Ramos (cell line): ENCODE data around the gene NEUROG1.

ENCODE experiments used
- in situ Hi-C: fragments of 300-500 bp; cut with MboI; formaldehyde crosslinking; loops from one replicate; pipeline ENCODE4 v1.14.3; 2022; ENCODE audit warnings: low sequenced_read_pairs; ENCODE audit not compliant: unreplicated experiment

NEUROG1 gene, protein sequence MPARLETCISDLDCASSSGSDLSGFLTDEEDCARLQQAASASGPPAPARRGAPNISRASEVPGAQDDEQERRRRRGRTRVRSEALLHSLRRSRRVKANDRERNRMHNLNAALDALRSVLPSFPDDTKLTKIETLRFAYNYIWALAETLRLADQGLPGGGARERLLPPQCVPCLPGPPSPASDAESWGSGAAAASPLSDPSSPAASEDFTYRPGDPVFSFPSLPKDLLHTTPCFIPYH

GRCh38 chr5:135535820-135536801 lies at the start of gene NEUROG1:
Gene NEUROG1, minus strand, starts transcription at chr5:135535964. Its CDS starts 274 bp downstream, at chr5:135535690.
- in situ Hi-C loops = no loop called here

DNA sequence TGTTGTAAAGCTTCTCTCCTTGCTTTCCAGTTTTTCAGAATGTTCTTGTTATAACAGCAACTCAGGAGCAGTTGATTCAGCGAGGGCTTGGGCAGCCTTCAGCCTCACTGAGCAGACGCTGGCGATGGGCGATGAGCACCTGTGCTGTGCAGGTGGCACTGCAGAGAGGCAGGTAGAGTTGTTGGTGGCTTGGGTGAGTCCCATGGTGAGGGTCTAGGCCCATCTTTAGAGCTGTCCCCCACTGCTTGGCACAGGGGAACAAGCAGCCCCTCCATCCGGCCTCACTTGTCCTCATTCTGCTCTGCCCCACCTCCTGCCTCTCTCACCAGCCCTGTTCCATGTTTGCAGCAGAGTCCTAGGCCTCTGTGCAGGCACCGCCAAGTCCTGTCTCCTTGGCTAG lies 49.2 kb upstream of the NEUROG1 start:
- in situ Hi-C loops = no loop called here

DNA sequence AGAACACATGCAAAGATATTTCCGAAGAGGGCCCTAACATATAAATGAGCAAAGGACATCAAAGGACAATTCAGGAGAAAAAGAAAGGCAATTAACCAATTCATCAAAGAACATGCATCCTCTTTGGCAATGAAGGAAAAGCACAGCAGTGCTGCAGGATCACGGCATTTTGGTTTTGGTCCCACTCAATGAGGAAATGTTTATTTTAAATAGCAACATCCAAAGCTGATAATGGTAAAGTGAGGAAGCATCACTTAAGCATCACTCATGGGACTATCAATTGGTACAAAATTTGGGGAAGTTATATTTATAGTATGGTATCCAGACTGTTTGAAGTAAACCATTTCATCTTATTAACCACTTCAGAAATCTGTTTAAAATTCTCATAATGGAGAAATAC lies 48.5 kb upstream of the NEUROG1 start:
- in situ Hi-C loops = no loop called here

GRCh38 chr5:135582099-135582781 lies 46.5 kb upstream of the NEUROG1 start:
- in situ Hi-C loops = no loop called here

- in situ Hi-C loops = no loop called here
These were observed 43.0 kb upstream of the NEUROG1 start, which contains the start of gene CXCL14 for GRCh38 chr5:135578685-135579341. Gene CXCL14, minus strand, starts transcription at chr5:135578991. Its CDS starts 213 bp downstream, at chr5:135578778.

- in situ Hi-C loops = no loop called here
These were observed 42.5 kb upstream of the NEUROG1 start for GRCh38 chr5:135578305-135578684.

GRCh38 chr5:135577421-135577820 lies 41.7 kb upstream of the NEUROG1 start:
- in situ Hi-C loops = no loop called here

DNA sequence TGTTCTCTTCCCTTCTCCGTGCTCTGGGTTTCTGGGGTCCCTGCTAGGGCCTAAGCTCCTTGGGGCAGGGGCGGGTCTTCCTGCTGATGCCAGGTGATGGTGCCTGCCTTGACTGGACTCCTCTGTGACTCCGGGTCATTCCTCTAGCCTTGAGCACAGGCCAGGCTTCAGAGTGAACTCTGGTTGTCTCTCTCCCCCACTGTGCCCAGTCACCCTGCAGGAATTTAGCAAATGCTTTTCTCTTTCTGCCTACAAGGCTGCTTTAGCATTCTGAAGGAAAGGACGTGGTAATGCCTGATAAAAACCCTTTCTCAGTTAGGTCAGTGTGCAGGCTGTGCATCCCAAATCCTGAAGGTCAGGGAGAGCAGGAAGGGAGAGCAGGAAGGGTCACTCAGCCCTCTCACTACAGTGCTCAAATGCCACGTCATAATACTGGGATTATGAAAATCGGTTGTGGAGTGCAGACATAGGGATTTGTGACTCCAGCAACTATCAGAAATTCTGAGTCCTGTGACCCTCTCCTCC lies 40.4 kb upstream of the NEUROG1 start:
- in situ Hi-C loops = no loop called here

DNA sequence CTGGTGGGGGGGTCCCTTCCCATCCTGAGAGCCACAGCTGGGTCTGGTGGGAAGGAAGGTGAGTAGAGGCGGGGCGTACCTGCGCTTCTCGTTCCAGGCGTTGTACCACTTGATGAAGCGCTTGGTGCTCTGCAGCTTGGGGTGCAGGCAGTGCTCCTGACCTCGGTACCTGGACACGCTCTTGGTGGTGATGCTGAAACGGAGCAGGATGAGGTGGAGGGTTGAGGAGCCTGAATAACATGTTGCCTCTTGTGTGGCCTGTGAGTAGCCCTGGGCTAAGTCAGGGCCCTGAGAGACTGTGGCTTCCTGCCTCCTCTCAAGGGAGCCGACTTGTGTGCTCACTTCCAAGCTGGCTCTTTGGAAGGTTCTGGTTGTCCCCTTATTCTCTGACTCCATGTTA lies 38.7 kb upstream of the NEUROG1 start:
- in situ Hi-C loops = no loop called here

DNA sequence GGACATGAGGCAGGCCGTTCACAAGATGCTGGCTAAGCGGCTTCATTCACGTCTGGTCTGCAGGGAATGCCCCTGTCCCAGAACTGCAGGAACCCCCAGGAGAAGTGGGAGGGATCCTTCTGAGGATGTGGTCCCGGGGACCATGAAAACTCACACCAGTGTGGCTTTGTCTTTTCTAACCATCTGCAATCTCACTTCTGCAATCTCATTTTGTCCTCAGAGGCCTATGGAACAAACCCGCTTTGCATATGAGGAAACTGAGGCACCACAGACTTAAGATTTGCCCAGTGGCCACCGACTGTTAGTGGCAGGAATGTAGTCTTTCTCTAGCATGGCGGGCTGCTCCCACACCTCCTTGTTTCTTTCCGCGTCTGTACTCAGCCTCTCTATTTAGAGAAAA lies 36.1 kb upstream of the NEUROG1 start:
- in situ Hi-C loops = no loop called here

- in situ Hi-C loops = no loop called here
These were observed 35.4 kb upstream of the NEUROG1 start for GRCh38 chr5:135571066-135571609.

DNA sequence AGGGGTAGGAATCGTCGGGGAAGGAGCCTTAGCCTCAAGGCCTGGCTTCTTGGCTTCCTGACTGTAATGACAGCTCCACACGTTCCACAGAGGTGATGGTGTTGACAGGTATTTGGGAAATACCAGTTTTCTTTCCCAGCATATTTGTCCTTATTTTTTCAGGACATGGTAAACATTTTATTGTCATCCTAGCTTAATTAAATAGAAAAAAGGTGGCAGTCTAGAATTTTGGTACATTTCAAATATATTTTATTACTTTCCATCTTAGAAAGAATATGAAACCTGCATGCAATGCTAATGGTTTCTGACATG lies 34.6 kb upstream of the NEUROG1 start:
- in situ Hi-C loops = no loop called here

- in situ Hi-C loops = no loop called here
These were observed 34.1 kb upstream of the NEUROG1 start for GRCh38 chr5:135569755-135570452.

GRCh38 chr5:135568923-135569360 lies 33.2 kb upstream of the NEUROG1 start:
- in situ Hi-C loops = no loop called here

DNA sequence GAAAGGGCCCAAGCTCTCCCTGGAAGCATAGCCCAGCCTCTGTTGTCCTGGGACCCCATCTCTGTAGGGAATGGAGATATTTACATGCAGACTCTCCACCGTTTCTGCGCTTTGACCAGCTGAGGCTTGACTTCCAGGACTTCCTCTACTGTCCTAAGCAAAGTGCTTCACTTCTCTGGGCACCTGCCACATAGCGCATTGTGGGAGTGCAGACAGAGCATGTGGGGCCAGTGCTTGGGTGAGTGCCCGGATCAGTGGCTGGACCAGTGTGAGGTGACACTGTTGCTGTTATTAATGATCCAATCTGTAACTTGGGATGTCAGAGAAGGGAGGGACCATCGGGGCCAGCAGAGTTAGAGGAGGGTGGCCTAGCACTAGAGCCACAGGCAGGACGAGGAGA lies 32.5 kb upstream of the NEUROG1 start:
- in situ Hi-C loops = no loop called here

DNA sequence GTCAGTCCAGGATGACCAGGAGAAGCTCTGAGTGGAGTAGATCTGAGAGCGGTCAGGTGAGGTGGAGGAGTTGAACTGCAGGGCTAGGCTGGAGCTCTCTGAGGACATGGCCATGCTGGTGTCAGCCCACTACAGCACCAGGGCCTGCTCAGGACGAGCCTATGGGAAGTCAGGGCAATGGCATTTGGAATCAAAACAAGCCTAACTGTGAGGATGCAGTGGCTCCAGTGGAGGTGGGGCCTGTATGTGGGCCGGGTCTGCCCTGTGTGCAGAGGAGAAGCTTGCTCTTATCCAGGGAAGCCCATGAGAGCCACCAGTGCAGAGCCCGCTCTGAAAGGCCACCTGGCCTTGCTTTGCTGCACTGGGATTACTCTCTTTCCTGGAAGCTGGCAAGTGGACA lies 31.9 kb upstream of the NEUROG1 start:
- in situ Hi-C loops = no loop called here

GRCh38 chr5:135566422-135567400 lies 30.9 kb upstream of the NEUROG1 start:
- in situ Hi-C loops = no loop called here

DNA sequence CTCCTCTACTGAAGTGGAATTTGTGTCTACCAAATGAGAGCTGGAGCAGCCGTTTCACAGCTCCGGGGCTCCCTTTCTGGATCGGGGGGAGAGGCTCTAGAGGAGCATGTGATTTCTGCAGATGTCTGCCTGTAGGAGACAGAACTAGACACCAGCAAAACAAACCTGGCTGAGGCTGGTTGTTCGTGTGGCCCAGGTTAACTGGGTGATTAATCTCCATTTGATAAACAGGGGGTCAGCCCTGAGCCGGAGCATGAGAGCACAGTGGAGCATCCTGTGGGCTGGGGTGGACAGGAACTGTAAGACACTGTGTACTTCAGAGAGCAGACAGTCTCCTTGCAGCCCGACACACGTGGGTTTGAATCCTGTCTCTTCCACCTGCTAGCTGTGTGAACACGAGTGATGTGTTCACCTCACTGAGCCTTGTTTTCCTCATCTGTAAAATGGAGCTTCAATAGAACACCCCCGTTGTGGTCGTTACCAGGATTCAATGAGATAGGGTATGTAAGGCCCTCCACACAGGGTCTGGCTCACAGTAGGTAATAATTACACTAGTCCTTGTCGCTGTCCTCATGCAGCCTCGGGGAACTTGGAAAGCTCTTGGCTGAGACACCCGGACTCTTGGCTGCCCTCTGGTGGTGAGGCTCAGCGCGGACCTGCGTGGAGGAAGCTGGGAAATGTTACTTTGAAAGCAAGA lies 30.1 kb upstream of the NEUROG1 start:
- in situ Hi-C loops = no loop called here
